IMR-90 (cell line): Measurements from ENCODE around the gene ROBO4. TPM values are rescaled to one million over a fixed set of nuclear protein-coding genes. Genes with fewer than 3 reads are reported as not detected.

Experiments
- ATAC-seq: fragments of 200-7000 bp; cut with Tn5 transposase; 2 replicates; pipeline ENCODE4 v1.9.1; 2020; ENCODE audit warnings: low read depth, mild to moderate bottlenecking, moderate library complexity
- BruUV-seq: library from RNA; stranded (reverse); fragments of 400-500 nt; replicated peaks from 2 replicates; lab custom pipeline; 2021; lab: Mats Ljungman, UMichigan
- CTCF ChIA-PET: fragments of 300-600 bp; formaldehyde crosslinking; extraction: SDS; loops from one replicate; lab custom pipeline; 2021; ENCODE audit warnings: antibody characterized with exemption; lab: Yijun Ruan, JAX
- POLR2A ChIA-PET: fragments of 300-600 bp; sonication (Branson Sonifier 250); formaldehyde crosslinking; loops from one replicate; lab custom pipeline; 2022; ENCODE audit warnings: antibody characterized with exemption; ENCODE audit not compliant: unreplicated experiment; lab: Charles Lee
- DNase-seq: peaks from one replicate; pipeline ENCODE4 v3.0.0; 2013
- H2AFZ ChIP-seq: replicated peaks from 2 replicates; pipeline ENCODE3; 2013; ENCODE audit warnings: low read length, mild to moderate bottlenecking; ENCODE audit not compliant: poor library complexity
- H2AK5ac ChIP-seq: 2 replicates; pipeline ENCODE4 v1.6.1; 2013; ENCODE audit warnings: low read depth, low read length, inconsistent platforms
- H2AK9ac ChIP-seq: replicated peaks from 2 replicates; pipeline ENCODE3; 2013; ENCODE audit warnings: mild to moderate bottlenecking, low read depth, low read length, moderate library complexity; ENCODE audit not compliant: poor library complexity
- H2BK120ac ChIP-seq: 2 replicates; pipeline ENCODE4 v1.6.1; 2013; ENCODE audit warnings: low read depth, low read length, inconsistent platforms
- H2BK15ac ChIP-seq: 3 replicates; pipeline ENCODE4 v1.6.1; 2013; ENCODE audit warnings: low read depth, low read length, inconsistent platforms
- H2BK20ac ChIP-seq: 2 replicates; pipeline ENCODE4 v1.6.1; 2013; ENCODE audit warnings: low read depth, mild to moderate bottlenecking, inconsistent platforms, low read length, moderate library complexity
- H2BK5ac ChIP-seq: 2 replicates; pipeline ENCODE4 v1.6.1; 2013; ENCODE audit warnings: mild to moderate bottlenecking, low read depth, low read length, inconsistent platforms; ENCODE audit not compliant: poor library complexity, severe bottlenecking
- H3K14ac ChIP-seq: replicated peaks from 2 replicates; pipeline ENCODE4 v1.6.1; 2013; ENCODE audit warnings: low read depth, low read length, inconsistent platforms
- H3K18ac ChIP-seq: 2 replicates; pipeline ENCODE4 v1.6.1; 2013; ENCODE audit warnings: low read depth, low read length, control low read depth
- H3K23ac ChIP-seq: 2 replicates; pipeline ENCODE4 v1.6.1; 2013; ENCODE audit warnings: low read depth, low read length, inconsistent platforms
- H3K27ac ChIP-seq: 2 replicates; pipeline ENCODE4 v1.5.1; 2013; ENCODE audit warnings: mild to moderate bottlenecking, control low read depth, low read length; ENCODE audit not compliant: insufficient read depth
- H3K27me3 ChIP-seq: 2 replicates; pipeline ENCODE4 v1.6.1; 2013; ENCODE audit warnings: low read length; ENCODE audit not compliant: control insufficient read depth, insufficient read depth
- H3K36me3 ChIP-seq: 2 replicates; pipeline ENCODE4 v1.6.1; 2013; ENCODE audit warnings: low read length, mixed read lengths; ENCODE audit not compliant: control insufficient read depth, insufficient read depth
- H3K4ac ChIP-seq: 2 replicates; pipeline ENCODE4 v1.6.1; 2013; ENCODE audit warnings: low read depth, low read length, inconsistent platforms
- H3K4me1 ChIP-seq: 2 replicates; pipeline ENCODE4 v1.6.1; 2013; ENCODE audit warnings: low read length, mixed read lengths; ENCODE audit not compliant: control insufficient read depth, insufficient read depth
- H3K4me2 ChIP-seq: 2 replicates; pipeline ENCODE4 v1.6.1; 2013; ENCODE audit warnings: low read depth, mild to moderate bottlenecking, control low read depth, low read length, moderate library complexity
- H3K4me3 ChIP-seq: 2 replicates; pipeline ENCODE4 v1.5.1; 2013; ENCODE audit warnings: low read depth, mild to moderate bottlenecking, control low read depth, low read length, moderate library complexity; ENCODE audit not compliant: insufficient read depth
- H3K56ac ChIP-seq: 2 replicates; pipeline ENCODE4 v1.6.1; 2013; ENCODE audit warnings: low read length, inconsistent platforms; ENCODE audit not compliant: insufficient read depth; ENCODE audit errors: extremely low read depth
- H3K79me1 ChIP-seq, 2 experiments: 2 replicates each; pipeline ENCODE4 v1.6.1; 2013; ENCODE audit warnings: low read length in 2 of 2, inconsistent platforms in 1 of 2, low read depth in 1 of 2
- H3K9ac ChIP-seq: 2 replicates; pipeline ENCODE4 v1.6.1; 2013; ENCODE audit warnings: low read depth, low read length, control low read depth
- H3K9me1 ChIP-seq: 2 replicates; pipeline ENCODE4 v1.6.1; 2013; ENCODE audit warnings: low read length, inconsistent platforms; ENCODE audit not compliant: insufficient read depth
- H3K9me3 ChIP-seq: 2 replicates; pipeline ENCODE4 v1.6.1; 2013; ENCODE audit warnings: low read length; ENCODE audit not compliant: control insufficient read depth, insufficient read depth
- H4K20me1 ChIP-seq: 2 replicates; pipeline ENCODE4 v1.6.1; 2013; ENCODE audit warnings: low read length, inconsistent platforms; ENCODE audit not compliant: insufficient read depth
- H4K5ac ChIP-seq: 2 replicates; pipeline ENCODE4 v1.6.1; 2013; ENCODE audit warnings: mild to moderate bottlenecking, low read depth, low read length, control low read depth
- H4K8ac ChIP-seq, 2 experiments: 2 replicates each; pipeline ENCODE4 v1.6.1; 2013; ENCODE audit warnings: low read depth in 2 of 2, low read length in 2 of 2, control low read depth in 1 of 2, inconsistent platforms in 1 of 2
- H4K91ac ChIP-seq: 2 replicates; pipeline ENCODE4 v1.6.1; 2013; ENCODE audit warnings: low read depth, low read length, inconsistent platforms; ENCODE audit not compliant: insufficient read depth
- BHLHE40 ChIP-seq: fragments of 150-350 bp; IDR thresholded peaks from 2 replicates; pipeline ENCODE4 v1.6.1; 2016; ENCODE audit warnings: mild to moderate bottlenecking, low read depth, low read length
- NFE2L2 ChIP-seq: fragments of 150-350 bp; IDR thresholded peaks from 2 replicates; pipeline ENCODE4 v1.6.1; 2016; ENCODE audit warnings: low read depth, mild to moderate bottlenecking, low read length
- RCOR1 ChIP-seq: IDR thresholded peaks from 2 replicates; pipeline ENCODE4 v1.6.1; 2012; ENCODE audit warnings: mild to moderate bottlenecking, low read length, improper control_type of control experiment; ENCODE audit not compliant: insufficient replicate concordance
- WGBS, 2 experiments: methylation state at CpG; one replicate each; pipeline versions ENCODE4 v1.1.5 to v1.1.7; 2013; ENCODE audit warnings: missing lambda C conversion rate in 2 of 2; ENCODE audit not compliant: insufficient read length in 1 of 2; ENCODE audit errors: extremely low coverage in 2 of 2; 5-methylcytosine and 5-hydroxymethylcytosine counted together
- dilution Hi-C: fragments of 300-500 bp; cut with HindIII; formaldehyde crosslinking; loops from one replicate; pipeline ENCODE4 v1.14.3; 2018; ENCODE audit warnings: low sequenced_read_pairs; ENCODE audit not compliant: unreplicated experiment
- in situ Hi-C: fragments of 300-500 bp; cut with MboI; formaldehyde crosslinking; loops from 3 replicates; pipeline ENCODE4 v1.14.3; 2019; ENCODE audit warnings: low sequenced_read_pairs, inconsistent platforms, mixed read lengths
- intact Hi-C: fragments of 100-400 bp; cut with micrococcal nuclease; formaldehyde crosslinking; loops from 2 replicates; pipeline ENCODE4 v1.10.0; 2022
- polyA plus RNA-seq, 3 experiments: library from polyadenylated mRNA; depleted of rRNA; stranded (reverse); fragments of >200 nt; gene quantifications; 2 replicates each; pipeline ENCODE4 v1.2.3, GENCODE V29; 2012; ENCODE audit warnings: low replicate concordance in 1 of 3
- total RNA-seq: library from RNA; depleted of rRNA; stranded (reverse); fragments of >200 nt; gene quantifications from 2 replicates; pipeline ENCODE4 v1.2.3, GENCODE V29; 2012
- TF ChIP-seq, protein P1 (sequence below): conservative IDR thresholded peaks from 2 replicates; pipeline ENCODE4 v1.5.1; 2012; ENCODE audit warnings: mild to moderate bottlenecking, low read depth, low read length, improper control_type of control experiment
- TF ChIP-seq, protein P2 (sequence below): fragments of 150-350 bp; IDR thresholded peaks from 2 replicates; pipeline ENCODE4 v1.6.1; 2017; ENCODE audit warnings: mild to moderate bottlenecking, antibody characterized with exemption, low read length, low read depth

Gene ROBO4
- total and polyA plus RNA-seq, 2 of the 4 experiments (the other 2 are of a cell fraction), result 0.72 to 0.82 TPM

GRCh38 chr11:124863137-124863825 is 34.4 kb downstream of the ROBO4 start:
- no peaks in the 10 kb centered on the region for H3K4me1 ChIP-seq
- peak overlapping the region; percentile 73 for H3K4me2 ChIP-seq
- H3K4ac ChIP-seq, result no peak overlapping the region
- POLR2A ChIA-PET, result no interaction called here
- peak; percentile 35 for DNase-seq
- no peak overlapping the region for H3K56ac ChIP-seq
- H2AK9ac ChIP-seq, result no peak overlapping the region
- no peak overlapping the region for H3K9ac ChIP-seq
- dilution Hi-C loops (no loop called here), intact Hi-C loops (loop anchor here (10.0 kb wide), 2 partner anchors 458 to 788 kb away; no protein-coding TSS in a partner anchor), in situ Hi-C loops (no loop called here)
- no peaks in the 10 kb centered on the region for H3K36me3 ChIP-seq
- H4K91ac ChIP-seq, result no peak overlapping the region
- H3K14ac ChIP-seq, result no peak overlapping the region
- no peak overlapping the region for H3K23ac ChIP-seq
- no peaks in the 10 kb centered on the region for H3K79me1 ChIP-seq
- peak overlapping the region; percentile 79 for H2AFZ ChIP-seq
- no peak overlapping the region for H3K18ac ChIP-seq
- H3K4me3 ChIP-seq, result peak overlapping the region; percentile 19
- no peak overlapping the region for H2BK15ac ChIP-seq
- ATAC-seq, result peak; percentile 71
- H2BK5ac ChIP-seq, result no peak overlapping the region
- H4K8ac ChIP-seq, result no peak overlapping the region
- CTCF ChIA-PET, result interaction anchor here (1.0 kb wide), 1 partner anchor 13 kb away, joined by 3 read pairs; no protein-coding TSS in a partner anchor
- H3K9me1 ChIP-seq, result no peaks in the 10 kb centered on the region; the same call in 1 of the 2 replicates
- H3K9me3 ChIP-seq, result no peaks in the 10 kb centered on the region; the same call in 1 of the 2 replicates
- peaks cover 81% of the 10 kb centered on the region for H3K27me3 ChIP-seq
- no peak overlapping the region for H2AK5ac ChIP-seq
- WGBS, 2 experiments, result 3% methylated on average over 9 of the region's 31 CpGs; no CpG with 5 or more reads in 1 of the 2 experiments
- no peak overlapping the region for H3K27ac ChIP-seq
- H2BK20ac ChIP-seq, result no peak overlapping the region
- 0 out of 2 replicates have a peak, but pooled peaks cover 4% of the 10 kb centered on the region for H4K20me1 ChIP-seq
- H2BK120ac ChIP-seq, result no peak overlapping the region
- H4K5ac ChIP-seq, result no peak overlapping the region
- BruUV-seq, result no TSS peak
- no peak for TF ChIP-seq NFE2L2
- TF ChIP-seq BHLHE40, result peak; percentile 44; the same call in 1 of the 2 replicates
- TF ChIP-seq, protein P1, sequence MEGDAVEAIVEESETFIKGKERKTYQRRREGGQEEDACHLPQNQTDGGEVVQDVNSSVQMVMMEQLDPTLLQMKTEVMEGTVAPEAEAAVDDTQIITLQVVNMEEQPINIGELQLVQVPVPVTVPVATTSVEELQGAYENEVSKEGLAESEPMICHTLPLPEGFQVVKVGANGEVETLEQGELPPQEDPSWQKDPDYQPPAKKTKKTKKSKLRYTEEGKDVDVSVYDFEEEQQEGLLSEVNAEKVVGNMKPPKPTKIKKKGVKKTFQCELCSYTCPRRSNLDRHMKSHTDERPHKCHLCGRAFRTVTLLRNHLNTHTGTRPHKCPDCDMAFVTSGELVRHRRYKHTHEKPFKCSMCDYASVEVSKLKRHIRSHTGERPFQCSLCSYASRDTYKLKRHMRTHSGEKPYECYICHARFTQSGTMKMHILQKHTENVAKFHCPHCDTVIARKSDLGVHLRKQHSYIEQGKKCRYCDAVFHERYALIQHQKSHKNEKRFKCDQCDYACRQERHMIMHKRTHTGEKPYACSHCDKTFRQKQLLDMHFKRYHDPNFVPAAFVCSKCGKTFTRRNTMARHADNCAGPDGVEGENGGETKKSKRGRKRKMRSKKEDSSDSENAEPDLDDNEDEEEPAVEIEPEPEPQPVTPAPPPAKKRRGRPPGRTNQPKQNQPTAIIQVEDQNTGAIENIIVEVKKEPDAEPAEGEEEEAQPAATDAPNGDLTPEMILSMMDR, result no peak
- TF ChIP-seq, protein P2, sequence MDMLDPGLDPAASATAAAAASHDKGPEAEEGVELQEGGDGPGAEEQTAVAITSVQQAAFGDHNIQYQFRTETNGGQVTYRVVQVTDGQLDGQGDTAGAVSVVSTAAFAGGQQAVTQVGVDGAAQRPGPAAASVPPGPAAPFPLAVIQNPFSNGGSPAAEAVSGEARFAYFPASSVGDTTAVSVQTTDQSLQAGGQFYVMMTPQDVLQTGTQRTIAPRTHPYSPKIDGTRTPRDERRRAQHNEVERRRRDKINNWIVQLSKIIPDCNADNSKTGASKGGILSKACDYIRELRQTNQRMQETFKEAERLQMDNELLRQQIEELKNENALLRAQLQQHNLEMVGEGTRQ, result peak; percentile 85
- TF ChIP-seq RCOR1, result no peak
